Osteocyte (in vitro differentiated cells): ENCODE data around the gene OPRL1. TPM values are rescaled to one million over a fixed set of nuclear protein-coding genes. Genes with fewer than 3 reads are reported as not detected.

ENCODE experiments used
- DNase-seq: peaks from one replicate; pipeline ENCODE4 v3.0.0; 2021; ENCODE audit warnings: mixed read lengths; ENCODE audit not compliant: unreplicated experiment; ENCODE audit errors: extremely low spot score
- H3K27ac Mint-ChIP-seq: one replicate; pipeline ENCODE4 v1.8.0; 2021; ENCODE audit warnings: mild to moderate bottlenecking, mixed read lengths; ENCODE audit not compliant: unreplicated experiment
- H3K27me3 Mint-ChIP-seq: one replicate; pipeline ENCODE4 v1.8.0; 2021; ENCODE audit warnings: mixed read lengths; ENCODE audit not compliant: unreplicated experiment
- H3K36me3 Mint-ChIP-seq: one replicate; pipeline ENCODE4 v1.8.0; 2021; ENCODE audit warnings: mixed read lengths; ENCODE audit not compliant: unreplicated experiment
- H3K4me1 Mint-ChIP-seq: one replicate; pipeline ENCODE4 v1.8.0; 2021; ENCODE audit warnings: mixed read lengths; ENCODE audit not compliant: unreplicated experiment
- H3K4me3 Mint-ChIP-seq: one replicate; pipeline ENCODE4 v1.8.0; 2021; ENCODE audit warnings: mild to moderate bottlenecking, moderate library complexity, mixed read lengths; ENCODE audit not compliant: unreplicated experiment
- H3K9me3 Mint-ChIP-seq: one replicate; pipeline ENCODE4 v1.8.0; 2021; ENCODE audit warnings: mixed read lengths; ENCODE audit not compliant: unreplicated experiment
- long read RNA-seq: library from polyadenylated mRNA; unstranded; transcript quantifications from one replicate; pipeline ENCODE4 v2.0.0, GENCODE V29; 2021
- total RNA-seq: library from RNA; stranded (reverse); gene quantifications from 2 replicates; pipeline ENCODE4 v1.2.1, GENCODE V29; 2021
- TF ChIP-seq, protein P1 (sequence below): fragments of 200-600 bp; sonication (generic); IDR thresholded peaks from 2 replicates; pipeline ENCODE4 v1.5.0; 2021; ENCODE audit warnings: antibody characterized with exemption, mild to moderate bottlenecking, moderate library complexity

Gene OPRL1
- 1.6 and 2.1 TPM in 2 replicates for total RNA-seq
- long read RNA-seq, partial matches to known transcripts, result 1 of 1 reads
- long read RNA-seq, other reads (novel, unspliced or antisense), result 0 of 1 reads

DNA sequence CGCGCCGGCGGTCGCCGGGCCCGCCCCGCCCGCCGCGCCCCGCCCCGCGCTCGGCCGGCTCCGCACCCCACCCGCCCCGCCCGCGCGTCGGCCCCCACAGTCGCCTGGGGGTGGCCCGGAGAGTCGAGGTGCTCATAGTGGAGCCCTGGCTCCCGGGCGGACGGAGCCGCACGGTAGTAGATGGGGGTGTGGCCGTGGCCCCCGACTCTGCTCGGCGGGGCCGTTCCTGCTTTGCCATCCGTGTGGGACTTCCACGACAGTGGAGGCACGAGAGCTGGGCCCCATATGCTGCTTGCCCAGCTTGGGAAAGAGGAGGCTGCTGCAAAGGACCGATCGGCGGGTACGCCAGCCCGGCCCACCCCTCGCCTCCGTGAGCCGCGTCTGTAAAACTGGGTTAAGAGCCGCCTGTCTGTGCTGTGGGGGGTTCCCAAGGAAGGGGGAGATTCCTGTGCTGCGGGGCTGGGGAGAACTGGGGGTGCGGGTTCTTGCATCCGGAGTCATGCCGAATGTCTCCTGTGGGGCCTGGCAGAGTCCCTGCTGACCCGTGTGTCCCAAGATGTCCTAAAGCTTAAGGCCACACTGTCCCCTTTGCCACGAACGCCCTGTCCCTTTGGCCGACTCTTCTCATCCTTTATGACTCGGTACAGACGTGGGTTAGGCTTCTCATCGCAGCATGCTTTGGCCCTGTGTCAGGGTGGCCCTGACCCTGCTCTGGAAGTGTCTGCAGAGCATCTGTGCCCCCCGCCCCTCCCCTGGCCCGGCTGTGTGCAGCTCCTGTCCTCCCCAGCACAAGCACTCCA lies at the start of gene OPRL1:
Gene OPRL1 (plus strand): TSS at position 70 of the 800 bp plus-strand sequence. CDS start 12,639 bp downstream, outside the sequence.
- peak within 1 kb of the TSS; percentile 73 for H3K4me3 Mint-ChIP-seq
- H3K36me3 Mint-ChIP-seq, result no peaks in the 10 kb centered on the region
- TF ChIP-seq, protein P1, sequence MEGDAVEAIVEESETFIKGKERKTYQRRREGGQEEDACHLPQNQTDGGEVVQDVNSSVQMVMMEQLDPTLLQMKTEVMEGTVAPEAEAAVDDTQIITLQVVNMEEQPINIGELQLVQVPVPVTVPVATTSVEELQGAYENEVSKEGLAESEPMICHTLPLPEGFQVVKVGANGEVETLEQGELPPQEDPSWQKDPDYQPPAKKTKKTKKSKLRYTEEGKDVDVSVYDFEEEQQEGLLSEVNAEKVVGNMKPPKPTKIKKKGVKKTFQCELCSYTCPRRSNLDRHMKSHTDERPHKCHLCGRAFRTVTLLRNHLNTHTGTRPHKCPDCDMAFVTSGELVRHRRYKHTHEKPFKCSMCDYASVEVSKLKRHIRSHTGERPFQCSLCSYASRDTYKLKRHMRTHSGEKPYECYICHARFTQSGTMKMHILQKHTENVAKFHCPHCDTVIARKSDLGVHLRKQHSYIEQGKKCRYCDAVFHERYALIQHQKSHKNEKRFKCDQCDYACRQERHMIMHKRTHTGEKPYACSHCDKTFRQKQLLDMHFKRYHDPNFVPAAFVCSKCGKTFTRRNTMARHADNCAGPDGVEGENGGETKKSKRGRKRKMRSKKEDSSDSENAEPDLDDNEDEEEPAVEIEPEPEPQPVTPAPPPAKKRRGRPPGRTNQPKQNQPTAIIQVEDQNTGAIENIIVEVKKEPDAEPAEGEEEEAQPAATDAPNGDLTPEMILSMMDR, result no peak
- no peak for DNase-seq
- peak within 1 kb of the TSS; percentile 38 for H3K27ac Mint-ChIP-seq
- peaks cover 35% of the 10 kb centered on the region for H3K4me1 Mint-ChIP-seq
- H3K27me3 Mint-ChIP-seq, result peaks cover 3% of the 10 kb centered on the region
- no peaks in the 10 kb centered on the region for H3K9me3 Mint-ChIP-seq

DNA sequence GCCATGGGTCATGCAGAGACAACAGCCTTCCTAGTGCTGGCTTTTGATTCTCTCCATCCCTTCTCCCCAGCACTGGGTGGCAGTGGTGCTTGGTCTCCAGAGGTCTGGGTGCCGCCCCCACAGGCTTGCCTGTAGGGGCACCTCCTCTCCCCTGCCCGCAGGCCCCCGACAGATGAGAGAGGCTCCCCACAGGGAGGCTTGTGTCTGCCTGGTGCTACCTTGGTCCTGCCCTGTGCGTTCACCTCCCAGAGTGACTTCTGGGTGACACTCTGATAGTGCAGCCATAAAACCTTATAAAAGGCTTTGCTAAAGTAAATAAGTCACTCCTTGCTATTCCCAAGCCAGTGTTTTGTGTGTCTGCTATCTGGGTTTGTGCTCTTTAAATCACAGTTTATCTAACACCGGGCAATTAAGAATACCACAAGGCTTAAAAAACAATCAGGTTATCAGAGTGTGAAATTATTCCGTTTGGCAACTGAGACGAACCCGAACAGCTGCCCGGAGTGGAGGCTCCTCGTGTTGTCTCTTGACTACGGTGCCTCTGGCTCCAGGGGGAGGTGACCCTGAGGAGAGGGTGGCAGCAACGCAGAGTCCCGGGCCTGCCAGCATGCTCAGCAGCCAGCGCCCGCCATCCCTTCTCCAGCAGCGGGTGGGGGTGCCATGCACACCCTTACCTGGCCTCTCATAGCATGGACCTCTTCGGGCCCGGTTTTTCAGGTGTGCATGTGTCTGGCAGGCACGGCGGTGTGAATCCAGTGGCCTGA lies 49.3 kb upstream of the OPRL1 start:
- TF ChIP-seq, protein P1, result no peak
- Mint-ChIP-seq H3K4me3 (no peak overlapping the region), H3K36me3 (peaks cover 36% of the 10 kb centered on the region), H3K9me3 (no peaks in the 10 kb centered on the region), H3K4me1 (no peaks in the 10 kb centered on the region), H3K27me3 (no peaks in the 10 kb centered on the region), H3K27ac (no peak overlapping the region)
- no peak for DNase-seq

DNA sequence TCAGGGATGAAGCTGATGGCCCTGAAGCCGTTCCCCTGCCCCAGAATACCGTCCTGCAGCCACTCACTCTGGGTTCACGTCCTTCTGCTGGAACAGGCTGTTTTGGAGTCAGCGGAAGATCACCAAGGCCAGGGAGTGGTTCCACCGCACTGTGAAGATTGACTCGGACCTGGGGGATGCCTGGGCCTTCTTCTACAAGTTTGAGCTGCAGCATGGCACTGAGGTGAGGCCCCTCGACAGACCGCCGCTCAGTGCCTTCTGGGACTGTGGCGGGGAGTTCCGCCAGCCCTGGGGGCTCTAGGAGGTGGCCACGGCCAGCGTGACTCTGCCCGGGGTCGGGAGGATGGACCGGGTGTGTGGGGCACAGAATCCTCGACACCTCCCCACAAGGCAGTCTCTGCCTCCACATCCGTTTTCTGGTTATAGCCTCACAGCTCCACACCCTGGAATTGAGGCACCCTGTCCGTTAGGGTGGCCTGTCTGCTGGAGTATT lies 48.0 kb upstream of the OPRL1 start:
- Mint-ChIP-seq H3K4me1 (no peaks in the 10 kb centered on the region), H3K36me3 (peaks cover 34% of the 10 kb centered on the region), H3K9me3 (no peaks in the 10 kb centered on the region), H3K4me3 (no peak overlapping the region), H3K27me3 (no peaks in the 10 kb centered on the region), H3K27ac (no peak overlapping the region)
- no peak for DNase-seq
- TF ChIP-seq, protein P1, result no peak

DNA sequence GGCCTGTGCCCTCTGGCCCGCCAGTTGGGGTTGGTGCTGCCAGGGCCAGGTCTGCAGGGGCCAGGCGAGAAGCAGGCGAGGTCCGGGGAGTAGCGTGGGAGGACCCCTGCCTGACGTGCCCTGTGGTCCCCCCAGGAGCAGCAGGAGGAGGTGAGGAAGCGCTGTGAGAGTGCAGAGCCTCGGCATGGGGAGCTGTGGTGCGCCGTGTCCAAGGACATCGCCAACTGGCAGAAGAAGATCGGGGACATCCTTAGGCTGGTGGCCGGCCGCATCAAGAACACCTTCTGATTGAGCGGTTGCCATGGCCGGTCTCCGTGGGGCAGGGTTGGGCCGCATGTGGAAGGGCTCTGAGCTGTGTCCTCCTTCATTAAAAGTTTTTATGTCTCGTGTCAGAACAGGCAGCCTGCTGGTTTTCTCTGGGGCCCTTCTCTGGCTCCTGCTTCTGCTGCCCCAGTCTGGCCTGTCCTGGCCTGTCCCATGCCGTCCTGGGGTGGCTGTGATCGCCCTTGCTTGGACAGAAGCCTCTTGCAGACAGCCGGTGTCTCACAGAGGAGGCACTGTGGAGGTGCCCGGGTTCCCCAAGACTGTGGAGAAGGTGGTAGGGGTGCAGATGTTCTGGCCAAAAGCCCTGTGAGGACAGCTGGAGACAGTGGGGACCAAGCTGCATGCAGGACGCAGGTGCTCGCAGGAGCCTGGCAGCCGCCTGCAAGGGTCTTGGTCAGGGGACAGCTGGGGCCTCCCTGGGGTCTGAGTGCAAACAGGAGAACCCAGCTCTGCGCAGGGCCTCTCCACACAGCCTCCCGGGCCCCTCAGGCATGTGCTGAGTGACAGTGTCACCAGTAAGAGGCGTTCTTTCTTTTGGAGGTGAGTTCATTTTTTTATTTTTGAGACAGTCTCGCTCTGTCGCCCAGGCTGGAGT lies 46.9 kb upstream of the OPRL1 start:
- TF ChIP-seq, protein P1, result no peak
- no peak for DNase-seq
- Mint-ChIP-seq H3K27ac (no peak overlapping the region), H3K9me3 (no peaks in the 10 kb centered on the region), H3K4me1 (peaks cover 2% of the 10 kb centered on the region), H3K36me3 (peaks cover 30% of the 10 kb centered on the region), H3K4me3 (no peak overlapping the region), H3K27me3 (peaks cover 3% of the 10 kb centered on the region)
